Measurements from ENCODE around the gene NOL6.
A peak's percentile ranks its signal among the peaks of the same experiment; 100 is the strongest.
"Not testable (repeated sequence)": the region's sequence is repeated elsewhere in the genome, so short reads cannot be mapped to it uniquely, and the experiment has no call there.

Gene NOL6, protein sequence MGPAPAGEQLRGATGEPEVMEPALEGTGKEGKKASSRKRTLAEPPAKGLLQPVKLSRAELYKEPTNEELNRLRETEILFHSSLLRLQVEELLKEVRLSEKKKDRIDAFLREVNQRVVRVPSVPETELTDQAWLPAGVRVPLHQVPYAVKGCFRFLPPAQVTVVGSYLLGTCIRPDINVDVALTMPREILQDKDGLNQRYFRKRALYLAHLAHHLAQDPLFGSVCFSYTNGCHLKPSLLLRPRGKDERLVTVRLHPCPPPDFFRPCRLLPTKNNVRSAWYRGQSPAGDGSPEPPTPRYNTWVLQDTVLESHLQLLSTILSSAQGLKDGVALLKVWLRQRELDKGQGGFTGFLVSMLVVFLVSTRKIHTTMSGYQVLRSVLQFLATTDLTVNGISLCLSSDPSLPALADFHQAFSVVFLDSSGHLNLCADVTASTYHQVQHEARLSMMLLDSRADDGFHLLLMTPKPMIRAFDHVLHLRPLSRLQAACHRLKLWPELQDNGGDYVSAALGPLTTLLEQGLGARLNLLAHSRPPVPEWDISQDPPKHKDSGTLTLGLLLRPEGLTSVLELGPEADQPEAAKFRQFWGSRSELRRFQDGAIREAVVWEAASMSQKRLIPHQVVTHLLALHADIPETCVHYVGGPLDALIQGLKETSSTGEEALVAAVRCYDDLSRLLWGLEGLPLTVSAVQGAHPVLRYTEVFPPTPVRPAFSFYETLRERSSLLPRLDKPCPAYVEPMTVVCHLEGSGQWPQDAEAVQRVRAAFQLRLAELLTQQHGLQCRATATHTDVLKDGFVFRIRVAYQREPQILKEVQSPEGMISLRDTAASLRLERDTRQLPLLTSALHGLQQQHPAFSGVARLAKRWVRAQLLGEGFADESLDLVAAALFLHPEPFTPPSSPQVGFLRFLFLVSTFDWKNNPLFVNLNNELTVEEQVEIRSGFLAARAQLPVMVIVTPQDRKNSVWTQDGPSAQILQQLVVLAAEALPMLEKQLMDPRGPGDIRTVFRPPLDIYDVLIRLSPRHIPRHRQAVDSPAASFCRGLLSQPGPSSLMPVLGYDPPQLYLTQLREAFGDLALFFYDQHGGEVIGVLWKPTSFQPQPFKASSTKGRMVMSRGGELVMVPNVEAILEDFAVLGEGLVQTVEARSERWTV

DNA sequence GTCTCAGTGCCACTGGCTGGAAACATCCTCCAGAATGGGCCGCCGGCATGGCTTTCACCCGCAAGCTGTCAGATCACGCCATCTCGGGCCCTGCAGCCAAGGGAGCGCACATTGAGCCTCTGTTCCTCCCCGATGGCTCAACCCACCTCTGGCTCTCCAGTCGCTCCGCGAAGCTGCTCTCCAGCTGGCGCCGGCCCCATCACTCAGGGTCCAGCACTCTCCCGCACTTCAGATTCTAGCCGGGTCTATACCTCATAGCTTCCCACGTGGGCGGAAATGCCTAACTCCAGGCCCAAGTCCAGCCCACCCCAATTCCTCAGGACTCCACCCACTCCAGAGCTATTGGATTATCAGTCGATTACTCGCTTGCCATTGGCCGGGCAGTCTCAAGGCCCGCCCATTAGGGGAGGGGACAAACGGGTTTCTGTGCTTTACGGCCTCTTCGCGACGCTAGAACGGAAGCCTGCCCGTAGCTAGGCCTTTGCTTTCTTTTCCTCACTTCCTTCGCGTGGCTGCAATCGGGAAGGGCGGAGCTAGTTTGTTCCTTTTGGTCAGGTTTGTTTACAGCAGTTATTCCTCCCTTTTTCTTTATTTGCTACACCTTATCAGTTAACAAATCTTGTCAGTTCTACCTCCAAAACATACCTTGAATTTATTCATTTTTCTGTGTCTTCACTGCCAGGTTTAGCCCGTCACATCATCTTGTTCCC lies at the start of gene NOL6:
Gene NOL6 (minus strand): TSS at position 282 of the 710 bp plus-strand sequence. CDS start 82 bp downstream, at position 200.
- peak; percentile 100 for DNase-seq

DNA sequence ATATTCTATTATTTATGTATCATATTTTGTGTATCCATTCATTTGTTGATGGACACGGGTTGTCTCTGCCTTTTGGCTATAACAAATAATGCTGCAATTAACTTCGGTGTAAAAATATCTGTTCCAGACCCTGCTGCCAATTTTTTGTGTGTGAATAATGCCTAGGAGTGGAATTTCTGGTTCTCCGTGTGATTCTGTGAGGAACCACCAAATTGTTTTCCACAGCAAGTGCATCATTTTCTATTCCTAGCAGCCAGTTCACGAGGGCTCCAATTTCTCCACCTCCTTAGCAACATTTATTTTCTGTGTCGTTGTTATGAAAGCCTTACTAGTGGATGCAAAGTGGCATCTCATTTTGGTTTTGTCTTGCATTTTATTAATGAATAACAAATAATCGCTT lies 48.1 kb upstream of the NOL6 start:
- DNase-seq: not testable (repeated sequence)

DNA sequence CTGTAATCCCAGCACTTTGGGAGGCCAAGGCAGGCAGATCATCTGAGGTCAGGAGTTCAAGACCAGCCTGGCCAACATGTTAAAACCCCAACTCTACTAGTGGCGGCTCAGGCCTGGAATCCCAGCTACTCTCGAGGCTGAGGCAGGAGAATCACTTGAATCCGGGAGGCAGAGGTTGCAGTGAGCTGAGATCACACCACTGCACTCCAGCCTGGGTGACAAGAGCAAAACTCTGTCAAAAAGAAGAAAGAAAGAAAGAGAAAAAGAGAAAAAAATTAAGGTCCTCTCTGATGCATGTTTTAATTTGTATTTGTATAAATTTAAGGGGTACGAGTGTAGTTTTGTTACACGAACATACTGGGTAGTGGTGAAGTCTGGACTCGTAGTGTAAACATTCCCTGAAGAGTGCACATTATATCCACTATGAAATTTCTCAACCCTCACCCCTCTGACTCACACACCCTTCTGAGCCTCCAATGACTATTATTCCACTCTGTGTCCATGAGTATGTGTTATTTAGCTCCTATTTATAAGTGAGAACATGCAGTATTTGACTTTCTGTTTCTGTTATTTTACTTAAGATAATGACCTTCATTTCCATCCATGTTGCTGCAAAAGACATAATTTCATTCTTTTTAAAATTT lies 44.3 kb upstream of the NOL6 start:
- DNase-seq: not testable (repeated sequence)

DNA sequence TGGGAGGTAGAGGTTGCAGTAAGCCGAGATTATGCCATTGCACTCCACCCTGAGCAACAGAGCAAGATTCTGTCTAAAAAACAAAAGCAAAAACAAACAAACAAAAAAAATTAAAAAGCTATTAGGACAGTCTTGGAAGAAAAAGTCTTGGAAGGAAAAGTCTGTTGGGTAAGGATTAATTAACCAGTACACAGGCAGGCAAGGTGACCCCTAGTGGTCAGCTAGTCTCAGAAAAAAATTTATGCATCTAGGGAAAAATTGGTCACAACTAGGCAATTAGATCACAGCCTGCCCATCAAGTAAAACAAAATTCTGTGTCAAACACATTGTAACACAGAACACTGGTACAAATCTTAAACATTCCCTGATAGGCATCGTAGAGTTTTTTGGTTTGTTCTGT lies 43.6 kb upstream of the NOL6 start:
- DNase-seq: peak; percentile 52

DNA sequence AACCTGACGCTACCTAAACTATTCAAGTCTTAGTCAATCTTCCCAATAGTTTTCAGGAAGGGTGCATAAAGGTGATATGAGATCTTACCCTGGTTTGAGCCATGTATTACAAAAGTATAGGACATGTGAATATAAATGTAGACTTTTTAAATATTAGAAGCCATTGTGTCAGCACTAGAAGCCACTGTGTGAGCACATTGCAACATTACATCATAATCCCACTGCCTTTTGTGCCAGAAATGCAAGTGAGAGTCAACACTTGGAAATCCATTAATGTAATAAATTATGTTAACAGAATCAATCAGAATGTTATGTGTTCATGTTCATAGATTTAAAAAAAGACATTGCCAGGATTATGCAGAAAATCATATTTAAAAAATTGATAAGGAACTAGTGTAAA lies 42.7 kb upstream of the NOL6 start:
- DNase-seq: not testable (repeated sequence)

DNA sequence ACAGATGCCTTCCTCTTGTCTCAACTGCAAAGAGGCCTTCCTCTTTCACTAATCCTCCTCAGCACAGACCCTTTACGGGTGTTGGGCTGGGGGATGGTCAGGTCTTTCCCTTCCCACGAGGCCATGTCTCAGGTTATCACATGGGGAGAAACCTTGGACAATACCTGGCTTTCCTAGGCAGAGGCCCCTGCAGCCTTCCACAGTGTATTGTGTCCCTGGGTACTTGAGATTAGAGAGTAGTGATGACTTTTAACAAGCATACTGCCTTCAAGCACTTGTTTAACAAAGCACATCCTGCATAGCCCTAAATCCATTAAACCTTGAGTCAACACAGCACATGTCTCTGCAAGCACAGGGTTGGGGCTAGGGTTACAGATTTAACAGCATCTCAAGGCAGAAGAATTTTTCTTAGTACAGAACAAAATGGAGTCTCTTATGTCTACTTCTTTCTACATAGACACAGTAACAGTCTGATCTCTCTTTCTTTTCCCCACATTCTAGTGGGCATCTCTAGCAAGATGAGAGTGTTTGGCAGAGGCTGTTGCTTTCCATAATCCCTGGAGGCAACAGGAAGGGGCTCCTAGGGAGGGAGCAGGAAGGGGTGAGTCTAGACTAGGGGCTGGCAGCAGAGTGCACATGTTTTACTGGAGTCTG lies 41.7 kb upstream of the NOL6 start:
- not testable (repeated sequence) for DNase-seq

DNA sequence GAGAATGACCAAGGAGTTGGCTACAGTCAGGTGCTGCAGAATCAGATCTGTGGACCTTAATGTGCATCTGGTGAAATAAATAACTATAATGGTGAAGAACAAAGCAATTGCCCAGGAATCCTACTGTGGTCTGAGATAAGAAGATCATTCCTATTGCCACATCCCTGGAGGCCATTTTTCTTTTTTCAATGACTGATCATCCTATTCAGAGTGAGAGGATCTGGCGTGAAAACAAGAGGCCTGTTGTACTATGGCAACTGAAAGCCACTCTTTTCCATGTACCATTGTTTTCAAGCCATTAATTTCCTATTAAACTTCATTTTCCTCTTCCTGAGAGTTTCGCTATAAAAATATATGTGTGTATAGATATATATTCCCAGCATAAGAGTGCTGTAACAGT lies 38.8 kb upstream of the NOL6 start:
- DNase-seq: not testable (repeated sequence)

DNA sequence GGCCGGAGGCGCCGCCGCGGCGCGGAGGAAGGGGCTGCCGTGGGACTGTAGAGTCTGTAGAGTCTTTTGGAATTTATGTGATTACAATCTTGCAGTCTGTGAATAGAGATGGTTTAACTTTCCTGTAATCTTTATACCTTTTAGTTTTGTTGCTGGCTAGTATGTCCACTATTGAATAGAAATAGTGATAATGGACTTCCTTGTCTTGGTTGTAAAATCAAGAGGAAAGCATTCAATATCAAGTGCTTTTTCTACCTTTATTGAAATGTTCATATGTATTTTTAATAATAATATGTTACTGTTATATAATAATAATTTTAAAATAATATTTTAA lies 37.4 kb upstream of the NOL6 start:
- DNase-seq: not testable (repeated sequence)

DNA sequence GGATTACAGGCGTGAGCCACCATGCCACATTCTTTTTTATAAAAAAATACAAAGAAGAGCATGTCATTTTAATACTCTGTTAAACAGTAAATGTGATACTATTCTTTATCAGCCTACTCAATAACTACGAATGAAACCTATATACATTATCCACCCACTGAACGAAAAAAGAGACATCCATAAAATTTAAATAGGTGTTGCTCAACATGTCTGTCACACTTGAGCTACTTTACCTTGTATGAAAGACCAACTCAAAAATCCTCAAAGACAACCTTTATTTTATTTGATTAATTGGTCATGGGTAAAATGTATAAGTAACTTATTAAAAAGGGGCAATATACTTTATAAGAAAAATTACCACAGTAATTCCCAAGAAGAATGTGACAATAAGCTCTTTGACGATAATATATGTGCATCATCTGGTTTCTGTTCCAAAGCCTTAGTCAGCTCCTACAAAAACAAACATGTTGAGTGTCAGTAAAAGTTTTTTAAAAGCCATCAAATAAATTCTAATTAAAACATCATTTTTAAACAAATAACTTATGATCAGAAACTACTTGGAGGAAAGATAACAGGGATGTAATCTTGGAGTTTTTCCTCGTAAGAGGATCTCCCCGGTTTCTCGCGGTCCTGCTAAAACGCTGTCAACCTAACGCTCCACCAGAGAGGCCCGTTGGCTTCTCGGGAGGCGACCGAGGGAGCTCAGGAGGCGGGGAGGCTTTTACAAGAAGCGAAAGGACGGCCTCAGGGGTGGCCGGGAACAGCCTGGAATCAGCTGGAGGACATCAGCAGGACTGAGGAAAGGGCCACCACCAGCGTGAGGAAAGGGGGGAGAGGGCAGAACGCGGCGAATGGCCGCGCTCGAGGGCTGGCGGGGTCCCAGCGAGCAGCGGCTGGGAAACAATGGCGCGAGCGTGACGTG lies 36.8 kb upstream of the NOL6 start:
- DNase-seq: peak; percentile 71

DNA sequence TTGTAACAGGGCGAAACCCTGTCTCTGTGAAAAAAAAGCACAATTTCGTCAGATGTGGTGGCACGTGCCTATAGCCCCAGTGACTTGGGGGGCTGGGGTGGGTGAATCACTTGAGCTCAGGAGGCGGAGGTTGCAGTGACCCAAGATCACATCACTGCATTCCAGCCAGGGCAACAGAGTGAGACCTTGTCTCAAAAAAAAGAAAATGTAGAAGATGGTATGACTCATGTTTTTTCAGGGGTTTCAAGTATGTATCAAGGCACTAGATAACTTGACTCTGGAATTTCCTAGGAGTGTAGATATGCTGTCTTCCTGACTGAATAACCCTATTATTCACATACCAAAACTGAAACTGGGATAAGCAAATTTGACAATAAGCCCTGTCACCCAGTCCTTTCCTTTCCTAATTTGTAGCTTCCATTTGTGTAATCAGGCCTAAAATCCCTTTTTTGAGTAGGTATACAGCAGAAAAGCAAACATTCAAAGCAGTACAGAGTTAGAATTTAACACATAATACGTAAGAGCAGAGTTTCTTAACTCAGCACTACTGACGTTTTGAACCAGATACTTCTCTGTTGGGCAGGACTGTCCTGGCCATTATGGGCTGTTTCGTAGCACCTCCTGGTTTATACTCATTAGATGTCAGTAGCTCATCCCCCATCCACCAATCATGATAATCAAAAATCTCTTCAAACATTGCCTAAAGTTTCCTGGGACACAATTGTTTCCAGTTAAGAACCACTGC lies 33.1 kb upstream of the NOL6 start:
- DNase-seq: peak; percentile 99

DNA sequence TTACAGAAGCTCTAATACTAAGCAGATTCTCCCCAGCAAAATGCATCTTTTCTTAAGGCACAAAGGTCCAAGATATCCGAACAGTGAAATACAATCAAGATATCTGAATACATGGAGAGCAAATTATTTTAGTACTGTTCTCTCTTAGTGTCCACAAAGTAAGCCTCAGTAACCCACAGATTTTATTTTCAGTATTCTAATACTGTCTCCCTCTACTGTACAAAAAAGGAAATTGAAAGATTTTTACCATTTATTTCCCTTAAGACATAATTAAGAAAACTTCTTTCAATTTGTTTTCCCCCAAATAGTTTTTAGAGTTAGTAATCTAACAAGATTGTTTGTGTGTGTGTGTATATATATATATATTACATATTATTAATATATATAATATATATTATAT lies 24.7 kb upstream of the NOL6 start:
- peak; percentile 35 for DNase-seq

DNA sequence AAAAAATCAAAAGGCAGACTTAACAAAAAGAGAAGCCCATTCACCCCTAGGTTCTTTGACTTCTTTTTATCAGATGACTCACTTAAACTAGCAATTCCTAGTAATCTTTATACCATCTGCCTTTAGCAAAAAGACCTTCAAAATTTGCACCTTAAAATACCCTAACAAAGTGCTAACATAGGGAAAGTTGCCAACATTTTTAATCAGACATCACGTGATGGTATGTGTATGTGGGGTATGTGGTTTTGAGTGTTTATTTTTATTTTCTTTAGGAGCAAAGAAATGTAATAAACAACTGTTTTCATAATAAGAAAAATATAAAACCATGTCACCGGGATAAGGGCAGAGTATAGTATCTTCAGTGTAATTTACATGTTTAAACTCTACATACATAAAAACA lies 20.1 kb upstream of the NOL6 start:
- not testable (repeated sequence) for DNase-seq

DNA sequence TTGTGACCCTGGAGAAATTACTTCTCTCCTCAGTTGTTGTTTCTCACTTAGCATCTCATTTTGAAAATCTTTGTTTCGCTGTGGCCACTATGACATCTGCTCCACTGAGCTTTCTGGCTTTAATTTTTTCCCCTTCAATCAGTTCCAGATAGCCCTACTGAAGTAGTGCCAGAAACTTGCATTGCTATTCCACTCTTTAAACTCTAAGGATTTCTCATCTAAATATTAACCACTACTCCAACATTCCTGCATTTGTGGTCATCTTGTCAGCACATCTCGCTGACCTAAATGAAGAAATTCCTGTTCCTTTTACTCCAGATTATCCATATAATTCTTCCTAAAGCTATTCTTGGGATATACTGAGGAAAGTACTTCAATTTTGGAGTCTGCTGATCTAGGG lies 15.3 kb upstream of the NOL6 start:
- DNase-seq: peak; percentile 62

DNA sequence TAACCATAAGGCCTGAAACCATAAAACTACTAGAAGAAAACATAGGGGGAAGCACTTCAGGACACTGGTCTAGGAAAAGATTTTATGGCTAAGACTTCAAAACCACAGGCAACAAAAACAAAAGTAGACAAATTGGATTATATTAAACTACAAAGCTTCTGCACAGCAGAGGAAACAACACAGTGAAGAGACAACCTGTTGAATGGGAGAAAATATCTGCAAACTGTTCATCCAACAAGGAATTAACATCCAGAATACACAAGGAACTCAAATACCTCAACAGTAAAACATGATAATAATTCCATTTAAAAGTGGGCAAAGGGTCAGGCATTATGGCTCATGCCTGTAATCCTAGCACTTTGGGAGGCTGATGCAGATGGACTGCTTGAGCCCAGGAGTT lies 11.6 kb upstream of the NOL6 start:
- not testable (repeated sequence) for DNase-seq

DNA sequence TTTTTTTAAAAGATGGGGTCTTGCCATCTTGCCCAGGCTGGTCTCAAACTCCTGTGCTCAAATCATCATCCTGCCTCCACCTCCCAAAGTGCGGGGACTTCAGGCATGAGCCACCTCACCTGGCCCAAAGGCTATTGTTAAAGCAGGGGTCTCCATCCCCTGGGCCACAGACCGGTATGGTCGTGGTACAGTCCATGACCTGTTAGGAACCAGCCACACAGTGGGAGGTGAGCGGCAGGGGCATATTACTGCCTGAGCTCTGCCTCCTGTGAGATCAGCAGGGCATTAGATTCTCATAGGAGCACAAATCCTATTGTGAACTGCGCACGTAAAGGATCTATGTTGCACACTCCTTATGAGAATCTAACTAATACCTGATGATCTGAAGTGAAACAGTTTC lies 7.3 kb upstream of the NOL6 start:
- DNase-seq: no peak

DNA sequence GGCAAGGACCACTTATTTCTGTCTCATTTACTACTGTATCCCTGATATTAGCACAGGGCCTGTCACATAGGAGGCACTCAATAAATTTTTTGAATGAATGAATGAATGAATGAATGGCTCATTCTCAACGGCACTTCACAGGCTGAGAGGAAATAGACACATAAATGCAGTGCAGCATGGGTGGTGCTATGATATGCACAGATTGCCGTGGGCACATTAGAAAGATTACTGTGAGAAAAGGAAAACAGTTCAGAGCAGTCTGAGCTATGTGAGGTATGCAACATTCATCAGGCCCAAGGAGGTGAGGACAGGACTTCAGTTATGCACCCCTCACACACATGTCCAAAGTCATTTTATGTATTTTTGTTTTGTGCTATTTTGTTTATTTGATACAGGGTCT lies 6.4 kb upstream of the NOL6 start:
- DNase-seq: no peak

DNA sequence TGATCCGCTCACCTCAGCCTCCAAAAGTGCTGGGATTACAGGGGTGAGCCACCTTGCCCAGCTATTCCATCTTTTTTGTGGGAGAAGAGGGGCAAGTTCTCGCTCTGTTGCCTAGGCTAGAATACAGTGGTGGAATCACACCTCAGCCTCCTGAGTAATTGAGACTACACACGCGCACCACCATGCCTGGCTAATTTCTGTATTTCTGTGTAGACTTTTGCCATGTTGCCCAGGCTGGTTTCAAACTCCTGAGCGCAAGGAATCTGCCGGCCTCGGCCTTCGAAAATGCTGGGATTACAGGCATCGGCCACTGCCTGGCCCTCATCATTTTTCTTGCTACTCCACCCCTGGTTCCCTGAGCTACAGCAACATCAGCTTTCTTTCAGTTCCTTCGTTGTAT lies 2.8 kb upstream of the NOL6 start:
- no peak for DNase-seq

DNA sequence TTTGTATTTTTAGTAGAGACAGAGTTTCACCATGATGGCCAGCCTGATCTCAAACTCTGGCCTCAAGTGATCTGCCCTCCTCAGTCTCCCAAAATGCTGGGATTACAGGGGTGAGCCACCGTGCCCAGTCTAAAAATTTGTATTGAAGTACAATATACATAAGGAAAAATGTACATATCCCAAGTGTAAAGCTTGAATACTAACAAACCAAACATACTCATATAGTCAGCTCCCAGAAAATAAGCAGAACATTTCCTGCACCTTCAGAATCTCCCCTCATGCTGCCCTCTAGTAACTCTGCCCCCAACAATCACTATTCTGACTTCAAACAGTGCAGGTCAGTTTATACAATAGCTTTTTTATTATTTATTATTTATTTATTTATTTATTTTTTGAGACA lies 1.6 kb upstream of the NOL6 start:
- DNase-seq: no peak

DNA sequence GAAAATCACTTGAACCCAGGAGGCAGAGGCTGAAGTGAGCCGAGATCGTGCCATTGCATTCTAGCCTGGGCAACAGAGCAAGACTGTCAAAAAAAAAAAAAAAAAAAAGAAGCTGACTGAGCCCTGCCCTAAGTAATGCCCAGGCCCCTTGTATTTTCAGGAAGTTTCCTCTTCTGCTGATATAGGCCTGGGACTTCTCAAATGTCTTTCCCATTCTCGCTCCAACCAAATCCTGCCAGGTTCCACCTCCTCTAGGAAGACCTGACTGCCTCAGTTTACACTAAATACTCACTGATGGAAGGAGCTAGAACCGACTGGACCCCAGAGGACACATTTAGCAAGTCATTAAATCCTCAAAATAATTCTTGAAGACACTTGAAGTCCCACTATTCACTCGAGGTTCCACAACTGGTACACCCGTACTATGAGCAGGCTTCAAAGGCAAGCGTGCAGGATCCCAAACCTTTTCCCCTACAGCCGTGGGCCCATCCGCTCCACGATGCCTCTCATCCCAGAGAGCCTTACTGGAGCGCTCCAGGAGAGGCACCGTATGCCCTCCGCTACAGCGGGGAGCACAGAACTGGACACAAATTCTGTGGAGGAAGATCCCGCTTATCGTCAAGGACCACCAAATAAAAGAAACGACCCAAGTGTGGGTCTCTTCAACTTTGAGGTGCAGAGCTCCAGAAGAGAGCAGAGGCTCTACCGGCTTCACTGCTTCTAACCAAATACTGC lies 676 bp downstream of the NOL6 start:
- no peak for DNase-seq
